Mammary epithelial cell (primary cell): ENCODE data around the gene USP50.

Experiments used
- CTCF ChIP-seq, 2 donors: IDR thresholded peaks in 1 of 2; conservative IDR thresholded peaks in 1 of 2; 2 replicates each; pipeline ENCODE4 v1.5.1; 2011 to 2012; ENCODE audit warnings: inconsistent platforms in 2 of 2, low read length in 2 of 2, mild to moderate bottlenecking in 2 of 2, control low read depth in 1 of 2, low read depth in 1 of 2; ENCODE audit not compliant: insufficient read depth in 1 of 2; ENCODE audit errors: extremely low read depth in 1 of 2
- EZH2 ChIP-seq: IDR thresholded peaks from 2 replicates; pipeline ENCODE4 v1.6.1; 2012; ENCODE audit warnings: low read length, inconsistent platforms, borderline replicate concordance

- TF ChIP-seq CTCF (conservative IDR thresholded peaks at IDR 0.05 in 1 of 2, IDR thresholded peaks at IDR 0.05 in 1 of 2; ENCODE audit: extremely low read depth in 1 of 2, insufficient read depth in 1 of 2, low read depth in 1 of 2, low read length in 2 of 2) = no peak
- no peak for TF ChIP-seq EZH2
Observed at GRCh38 chr15:50577492-50577891, 31.0 kb upstream of the USP50 start.
